Stomach (tissue), 9 donors: ENCODE data around the gene XIST. TPM values are rescaled to one million over a fixed set of nuclear protein-coding genes. Genes with fewer than 3 reads are reported as not detected.

ENCODE experiments used
- DNase-seq, 2 donors: peaks; one replicate each; pipeline versions ENCODE4 v3.0.0 to v3.0.0-alpha.2; 2013 to 2019
- H3K27ac ChIP-seq, 5 donors: fragments of 200-600 bp in 4 of 5; sonication (generic) in 4 of 5; one replicate each; pipeline ENCODE4 v1.5.1; 2013 to 2019; ENCODE audit warnings: mild to moderate bottlenecking in 1 of 5, moderate library complexity in 1 of 5
- H3K27me3 ChIP-seq, 3 donors: fragments of 200-600 bp; sonication (generic); one replicate each; pipeline ENCODE4 v1.5.1; 2017 to 2019; ENCODE audit warnings: mixed run types in 1 of 3
- H3K36me3 ChIP-seq, 4 donors: fragments of 200-600 bp; sonication (generic); 1 replicate in 3 of 4; 2 replicates in 1 of 4; pipeline ENCODE4 v1.5.1; 2016 to 2019
- H3K4me1 ChIP-seq, 4 donors: fragments of 200-600 bp; sonication (generic); one replicate each; pipeline ENCODE4 v1.5.1; 2016 to 2019
- H3K4me3 ChIP-seq, 4 donors: fragments of 200-600 bp; sonication (generic) in 3 of 4; one replicate each; pipeline ENCODE4 v1.5.1; 2016 to 2019; ENCODE audit warnings: mild to moderate bottlenecking in 1 of 4
- H3K9me3 ChIP-seq, 4 donors: fragments of 200-600 bp; sonication (generic); one replicate each; pipeline ENCODE4 v1.5.1; 2016 to 2019
- EP300 ChIP-seq: sonication (generic); formaldehyde crosslinking; IDR thresholded peaks from one replicate; pipeline ENCODE4 v1.6.1; 2017; ENCODE audit warnings: antibody characterized with exemption
- POLR2A ChIP-seq, 4 donors: fragments of 450-650 bp; IDR thresholded peaks; one replicate each; pipeline ENCODE4 v1.6.1; 2016; ENCODE audit warnings: antibody characterized with exemption in 4 of 4, control low read depth in 2 of 4, mild to moderate bottlenecking in 1 of 4, moderate library complexity in 1 of 4
- POLR2AphosphoS5 ChIP-seq, 3 donors: sonication (generic); formaldehyde crosslinking; IDR thresholded peaks; one replicate each; pipeline ENCODE4 v1.6.1; 2016; ENCODE audit warnings: antibody characterized with exemption in 3 of 3
- WGBS, 5 donors: extraction: QIAGEN DNeasy Blood & Tissue Kit in 3 of 5; methylation state at CpG; one replicate each; pipeline versions ENCODE4 v1.1.5 to v1.1.7; 2013 to 2018; 5-methylcytosine and 5-hydroxymethylcytosine counted together
- intact Hi-C: fragments of 100-400 bp; cut with DNase I; formaldehyde crosslinking; loops from one replicate; pipeline ENCODE4 v1.15.1; 2023; ENCODE audit warnings: low total_unique reads
- polyA plus RNA-seq, 3 donors: library from polyadenylated mRNA; stranded (reverse); fragments of 200-250 nt; gene quantifications; one replicate each; pipeline ENCODE4 v1.2.3, GENCODE V29; 2013
- small RNA-seq, 4 donors: library from RNA; depleted of rRNA; stranded (forward); fragments of <200 nt; gene quantifications; one replicate each; pipeline ENCODE3, GENCODE V24; 2016
- total RNA-seq, 5 donors: library from RNA; depleted of rRNA; stranded (reverse); fragments of >200 nt; gene quantifications; one replicate each; pipeline versions ENCODE4 v1.1.0 to v1.2.3, GENCODE V29; 2014 to 2016
- TF ChIP-seq, protein P1 (sequence below), 7 experiments: fragments of 450-650 bp in 4 of 7; fragments of 200-600 bp in 3 of 7; sonication (generic) in 3 of 7; IDR thresholded peaks; one replicate each; pipeline ENCODE4 v1.5.1; 2016 to 2019; ENCODE audit warnings: antibody characterized with exemption in 7 of 7, control low read depth in 2 of 7, mild to moderate bottlenecking in 1 of 7
- donor health status: healthy with polysubstance abuse.
- donor health status: Bipolar disorder and iron deficiency.
- donor health status: healthy.

Gene XIST
- total and polyA plus RNA-seq, 8 donors = 0.19 to 614 (median 22.7) TPM

DNA sequence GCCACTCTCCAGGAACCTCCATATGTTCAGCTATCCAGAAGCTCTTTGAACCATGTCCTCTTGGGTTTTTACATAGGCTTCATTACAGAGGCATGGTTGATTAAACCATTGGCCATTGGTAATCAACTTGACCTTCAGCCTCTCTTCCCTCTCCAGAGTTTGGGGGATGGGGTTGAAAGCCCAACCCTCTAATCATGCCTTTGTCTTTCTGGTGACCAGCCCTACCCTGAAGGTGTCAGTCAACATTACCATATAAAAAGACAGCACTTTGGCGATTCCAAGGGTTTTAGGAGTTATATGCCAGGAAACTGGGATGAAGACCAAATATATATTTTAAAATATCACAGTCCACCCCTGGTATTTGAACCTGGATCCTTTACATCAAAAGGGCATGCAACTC, 67.0 kb downstream of the XIST start:
- intact Hi-C loops = no loop called here
- no peaks in the 10 kb centered on the region for H3K36me3 ChIP-seq

More for the DNA sequence above, 67.0 kb downstream of the XIST start:
- Histone ChIP-seq H3K9me3 (peaks cover 0 to 6% (median 0%) of the 10 kb centered on the region in 4 donors), H3K4me3 (no peak overlapping the region), H3K27me3 (no peaks in the 10 kb centered on the region), H3K4me1 (no peaks in the 10 kb centered on the region), H3K27ac (no peak overlapping the region)
- no peak for TF ChIP-seq POLR2A (IDR thresholded peaks at IDR 0.05)
- TF ChIP-seq EP300 = no peak
- TF ChIP-seq POLR2AphosphoS5 (IDR thresholded peaks at IDR 0.05) = no peak
- TF ChIP-seq, protein P1, sequence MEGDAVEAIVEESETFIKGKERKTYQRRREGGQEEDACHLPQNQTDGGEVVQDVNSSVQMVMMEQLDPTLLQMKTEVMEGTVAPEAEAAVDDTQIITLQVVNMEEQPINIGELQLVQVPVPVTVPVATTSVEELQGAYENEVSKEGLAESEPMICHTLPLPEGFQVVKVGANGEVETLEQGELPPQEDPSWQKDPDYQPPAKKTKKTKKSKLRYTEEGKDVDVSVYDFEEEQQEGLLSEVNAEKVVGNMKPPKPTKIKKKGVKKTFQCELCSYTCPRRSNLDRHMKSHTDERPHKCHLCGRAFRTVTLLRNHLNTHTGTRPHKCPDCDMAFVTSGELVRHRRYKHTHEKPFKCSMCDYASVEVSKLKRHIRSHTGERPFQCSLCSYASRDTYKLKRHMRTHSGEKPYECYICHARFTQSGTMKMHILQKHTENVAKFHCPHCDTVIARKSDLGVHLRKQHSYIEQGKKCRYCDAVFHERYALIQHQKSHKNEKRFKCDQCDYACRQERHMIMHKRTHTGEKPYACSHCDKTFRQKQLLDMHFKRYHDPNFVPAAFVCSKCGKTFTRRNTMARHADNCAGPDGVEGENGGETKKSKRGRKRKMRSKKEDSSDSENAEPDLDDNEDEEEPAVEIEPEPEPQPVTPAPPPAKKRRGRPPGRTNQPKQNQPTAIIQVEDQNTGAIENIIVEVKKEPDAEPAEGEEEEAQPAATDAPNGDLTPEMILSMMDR (IDR thresholded peaks at IDR 0.05) = no peak
- DNase-seq = no peak
- 8 to 33% (median 24%) methylated on average over 1 of the region's 1 CpG for WGBS, 5 donors

Small RNA genes lying within 50 kb of the gene (small RNA-seq; reads per million reads assigned to genes)
- 0 reads per million in 4 donors for gene RF01880
